Pericardium fibroblast (primary cell): ENCODE data around the gene IL1RAP. TPM values are rescaled to one million over a fixed set of nuclear protein-coding genes. Genes with fewer than 3 reads are reported as not detected.

Source experiments
- total RNA-seq: library from RNA; depleted of rRNA; stranded (reverse); fragments of >200 nt; gene quantifications from 2 replicates; pipeline ENCODE4 v1.2.3, GENCODE V29; 2015

The IL1RAP gene, protein sequence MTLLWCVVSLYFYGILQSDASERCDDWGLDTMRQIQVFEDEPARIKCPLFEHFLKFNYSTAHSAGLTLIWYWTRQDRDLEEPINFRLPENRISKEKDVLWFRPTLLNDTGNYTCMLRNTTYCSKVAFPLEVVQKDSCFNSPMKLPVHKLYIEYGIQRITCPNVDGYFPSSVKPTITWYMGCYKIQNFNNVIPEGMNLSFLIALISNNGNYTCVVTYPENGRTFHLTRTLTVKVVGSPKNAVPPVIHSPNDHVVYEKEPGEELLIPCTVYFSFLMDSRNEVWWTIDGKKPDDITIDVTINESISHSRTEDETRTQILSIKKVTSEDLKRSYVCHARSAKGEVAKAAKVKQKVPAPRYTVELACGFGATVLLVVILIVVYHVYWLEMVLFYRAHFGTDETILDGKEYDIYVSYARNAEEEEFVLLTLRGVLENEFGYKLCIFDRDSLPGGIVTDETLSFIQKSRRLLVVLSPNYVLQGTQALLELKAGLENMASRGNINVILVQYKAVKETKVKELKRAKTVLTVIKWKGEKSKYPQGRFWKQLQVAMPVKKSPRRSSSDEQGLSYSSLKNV
- total RNA-seq, result 8.9 and 20.5 TPM in 2 replicates

DNA sequence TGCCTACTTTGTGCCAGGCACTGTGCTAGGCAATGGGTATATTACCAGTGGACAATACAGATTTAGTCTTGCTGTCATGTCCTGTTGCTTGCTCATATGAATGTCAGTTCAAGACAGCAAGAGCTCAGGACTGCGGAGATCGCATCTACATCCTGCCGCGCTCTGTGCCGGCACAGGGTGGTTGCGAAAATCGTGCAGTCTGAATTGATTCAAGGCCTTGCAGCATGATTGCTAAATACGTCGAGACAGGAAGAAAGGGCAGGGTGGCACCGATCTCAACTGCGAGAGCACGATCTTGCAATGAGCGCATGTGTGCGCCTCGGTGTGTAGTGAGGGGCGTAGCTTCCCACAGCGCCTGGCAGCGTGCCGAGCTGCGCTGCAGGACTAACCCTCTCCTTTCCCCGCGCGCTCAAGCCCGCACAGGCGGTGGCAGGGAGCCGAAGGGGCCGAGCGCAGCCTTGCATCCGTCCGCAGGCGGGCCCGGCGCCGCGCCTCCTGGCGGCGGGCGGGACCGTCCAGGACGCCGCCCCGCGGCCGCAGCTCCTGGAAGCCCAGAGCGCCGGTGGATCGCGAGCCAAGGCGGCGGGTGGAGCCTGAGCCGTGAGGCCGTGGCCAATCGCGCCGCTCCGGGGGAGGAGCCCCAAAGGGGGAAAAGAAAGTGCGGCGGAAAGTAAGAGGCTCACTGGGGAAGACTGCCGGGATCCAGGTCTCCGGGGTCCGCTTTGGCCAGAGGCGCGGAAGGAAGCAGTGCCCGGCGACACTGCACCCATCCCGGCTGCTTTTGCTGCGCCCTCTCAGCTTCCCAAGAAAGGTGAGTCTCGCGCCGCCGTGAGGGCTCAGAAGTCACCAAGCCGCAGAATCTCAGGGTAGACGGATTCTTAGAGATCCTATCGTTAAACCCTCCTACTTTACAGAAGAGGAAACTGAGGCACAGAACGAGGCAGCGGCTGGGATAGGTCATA lies at the start of gene IL1RAP:
TSS of gene IL1RAP (plus strand) at position 677 of the 962 bp plus-strand sequence. CDS start 50,205 bp downstream, outside the sequence.

Other genes with a start within 250 kb of the IL1RAP start
- 0.09 and 0.70 TPM in 2 replicates for gene CLDN1, start 191.6 kb upstream of the IL1RAP start, total RNA-seq
- gene CLDN16, start 125.9 kb upstream of the IL1RAP start, total RNA-seq, result not detected in 2 replicates
- gene TMEM207, start 64.2 kb upstream of the IL1RAP start, total RNA-seq, result not detected in 2 replicates